OCI-M1 (cell line): ENCODE data around the gene BHLHE40.

Experiments used
- DNase-seq: peaks from one replicate; lab custom pipeline; 2025; lab: John Stamatoyannopoulos, UW

BHLHE40 gene

GRCh38 chr3:5001135-5001534 lies 21.9 kb downstream of the BHLHE40 start:
- DNase-seq: no peak

GRCh38 chr3:5001805-5002173 lies 22.6 kb downstream of the BHLHE40 start:
- no peak for DNase-seq

GRCh38 chr3:5002174-5002870 lies 23.1 kb downstream of the BHLHE40 start:
- DNase-seq: peak; percentile 95

- DNase-seq: no peak
Measured at GRCh38 chr3:5002871-5003247, 23.6 kb downstream of the BHLHE40 start.

GRCh38 chr3:5004319-5005152 lies 25.3 kb downstream of the BHLHE40 start:
- no peak for DNase-seq

GRCh38 chr3:5005367-5005766 lies 26.1 kb downstream of the BHLHE40 start:
- DNase-seq: no peak

- no peak for DNase-seq
Measured at GRCh38 chr3:5006755-5007202, 27.5 kb downstream of the BHLHE40 start.

GRCh38 chr3:5007873-5008272 lies 28.6 kb downstream of the BHLHE40 start:
- no peak for DNase-seq

GRCh38 chr3:5009506-5010109 lies 30.4 kb downstream of the BHLHE40 start:
- no peak for DNase-seq

- no peak for DNase-seq
Measured at GRCh38 chr3:5010140-5010539, 30.9 kb downstream of the BHLHE40 start.

- peak; percentile 75 for DNase-seq
Measured at GRCh38 chr3:5010706-5011554, 31.7 kb downstream of the BHLHE40 start.

GRCh38 chr3:5011555-5012256 lies 32.5 kb downstream of the BHLHE40 start:
- peak; percentile 97 for DNase-seq

- peak; percentile 82 for DNase-seq
Measured at GRCh38 chr3:5012367-5012766, 33.1 kb downstream of the BHLHE40 start.

- peak; percentile 95 for DNase-seq
Measured at GRCh38 chr3:5013021-5013906, 34.0 kb downstream of the BHLHE40 start.

- no peak for DNase-seq
Measured at GRCh38 chr3:5014391-5014790, 35.2 kb downstream of the BHLHE40 start.

GRCh38 chr3:5015056-5015455 lies 35.8 kb downstream of the BHLHE40 start:
- DNase-seq: no peak

- DNase-seq: peak; percentile 96
Measured at GRCh38 chr3:5016211-5017161, 37.2 kb downstream of the BHLHE40 start.

- DNase-seq: peak; percentile 74
Measured at GRCh38 chr3:5017925-5018531, 38.8 kb downstream of the BHLHE40 start.
